Upper lobe of left lung (tissue), 6 donors: ENCODE data around the gene C5orf15. TPM values are rescaled to one million over a fixed set of nuclear protein-coding genes. Genes with fewer than 3 reads are reported as not detected.

Source experiments
- ATAC-seq, 2 donors: fragments of 200-7000 bp; cut with Tn5 transposase; one replicate each; pipeline ENCODE4 v1.9.1; 2022; ENCODE audit warnings: mild to moderate bottlenecking in 2 of 2, moderate library complexity in 2 of 2; ENCODE audit not compliant: low FRiP score in 2 of 2
- DNase-seq, 2 donors: peaks; one replicate each; pipeline ENCODE4 v3.0.0-alpha.2; 2019 to 2020
- H3K27ac ChIP-seq, 4 donors: fragments of 200-600 bp; sonication (generic); one replicate each; pipeline ENCODE4 v1.5.1; 2016 to 2019
- H3K27me3 ChIP-seq, 4 donors: fragments of 200-600 bp; sonication (generic); one replicate each; pipeline ENCODE4 v1.5.1; 2017 to 2019
- H3K36me3 ChIP-seq, 4 donors: fragments of 200-600 bp; sonication (generic); one replicate each; pipeline ENCODE4 v1.5.1; 2016 to 2019
- H3K4me1 ChIP-seq, 4 donors: fragments of 200-600 bp; sonication (generic); one replicate each; pipeline ENCODE4 v1.5.1; 2018 to 2019
- H3K4me3 ChIP-seq, 4 donors: fragments of 200-600 bp; sonication (generic); one replicate each; pipeline ENCODE4 v1.5.1; 2017 to 2019; ENCODE audit warnings: mild to moderate bottlenecking in 2 of 4, moderate library complexity in 1 of 4
- H3K9me3 ChIP-seq, 4 donors: fragments of 200-600 bp; sonication (generic); one replicate each; pipeline ENCODE4 v1.5.1; 2018 to 2019
- EP300 ChIP-seq, 4 donors: sonication (generic); formaldehyde crosslinking; IDR thresholded peaks; one replicate each; pipeline ENCODE4 v1.5.1; 2017; ENCODE audit warnings: antibody characterized with exemption in 4 of 4, control low read depth in 2 of 4
- POLR2A ChIP-seq, 4 donors: fragments of 450-650 bp; IDR thresholded peaks; one replicate each; pipeline ENCODE4 v1.5.1; 2016 to 2017; ENCODE audit warnings: antibody characterized with exemption in 4 of 4, mild to moderate bottlenecking in 2 of 4
- POLR2AphosphoS5 ChIP-seq, 2 donors: sonication (generic); formaldehyde crosslinking; IDR thresholded peaks; one replicate each; pipeline ENCODE4 v1.5.1; 2017; ENCODE audit warnings: antibody characterized with exemption in 2 of 2
- WGBS, 2 donors: methylation state at CpG; one replicate each; pipeline ENCODE4 v1.1.5; 2017 to 2018; 5-methylcytosine and 5-hydroxymethylcytosine counted together
- total RNA-seq, 6 donors: library from RNA; depleted of rRNA in 4 of 6; stranded (reverse); fragments of >200 nt in 4 of 6; gene quantifications; one replicate each; pipeline versions ENCODE4 v1.1.0 to v1.2.1, GENCODE V29; 2016 to 2021
- TF ChIP-seq, protein P1 (sequence below), 6 experiments: fragments of 450-650 bp in 4 of 6; fragments of 200-600 bp in 2 of 6; sonication (generic) in 2 of 6; IDR thresholded peaks; one replicate each; pipeline ENCODE4 v1.5.1; 2016 to 2019; ENCODE audit warnings: antibody characterized with exemption in 6 of 6
- donor health status: DM: no; HTN: no; CAD: no; lungs with moderate emphysema.
- donor health status: DM: no; HTN: yes; CAD: no; lungs with severe emphysema.

C5orf15 gene
- total RNA-seq, 6 donors from 2014 or later, result 15.1 to 65.5 (median 39.7) TPM

- Histone ChIP-seq H3K27me3 (no peaks in the 10 kb centered on the region), H3K4me3 (no peak overlapping the region), H3K9me3 (no peaks in the 10 kb centered on the region), H3K36me3 (no peaks in the 10 kb centered on the region), H3K27ac (no peak overlapping the region), H3K4me1 (no peaks in the 10 kb centered on the region)
- WGBS, 2 donors, result 80 to 87% methylated on average over 6 of the region's 6 CpGs
- DNase-seq, result no peak
- TF ChIP-seq POLR2AphosphoS5 (IDR thresholded peaks at IDR 0.05), result no peak
- TF ChIP-seq EP300 (IDR thresholded peaks at IDR 0.05), result no peak
- TF ChIP-seq POLR2A (IDR thresholded peaks at IDR 0.05), result no peak
- TF ChIP-seq, protein P1, sequence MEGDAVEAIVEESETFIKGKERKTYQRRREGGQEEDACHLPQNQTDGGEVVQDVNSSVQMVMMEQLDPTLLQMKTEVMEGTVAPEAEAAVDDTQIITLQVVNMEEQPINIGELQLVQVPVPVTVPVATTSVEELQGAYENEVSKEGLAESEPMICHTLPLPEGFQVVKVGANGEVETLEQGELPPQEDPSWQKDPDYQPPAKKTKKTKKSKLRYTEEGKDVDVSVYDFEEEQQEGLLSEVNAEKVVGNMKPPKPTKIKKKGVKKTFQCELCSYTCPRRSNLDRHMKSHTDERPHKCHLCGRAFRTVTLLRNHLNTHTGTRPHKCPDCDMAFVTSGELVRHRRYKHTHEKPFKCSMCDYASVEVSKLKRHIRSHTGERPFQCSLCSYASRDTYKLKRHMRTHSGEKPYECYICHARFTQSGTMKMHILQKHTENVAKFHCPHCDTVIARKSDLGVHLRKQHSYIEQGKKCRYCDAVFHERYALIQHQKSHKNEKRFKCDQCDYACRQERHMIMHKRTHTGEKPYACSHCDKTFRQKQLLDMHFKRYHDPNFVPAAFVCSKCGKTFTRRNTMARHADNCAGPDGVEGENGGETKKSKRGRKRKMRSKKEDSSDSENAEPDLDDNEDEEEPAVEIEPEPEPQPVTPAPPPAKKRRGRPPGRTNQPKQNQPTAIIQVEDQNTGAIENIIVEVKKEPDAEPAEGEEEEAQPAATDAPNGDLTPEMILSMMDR (IDR thresholded peaks at IDR 0.05), result no peak
- no peak for ATAC-seq
Measured at GRCh38 chr5:133916914-133917313, 51.5 kb downstream of the C5orf15 start.

GRCh38 chr5:133916479-133916878, 51.9 kb downstream of the C5orf15 start:
- no peak for ATAC-seq
- TF ChIP-seq POLR2AphosphoS5 (IDR thresholded peaks at IDR 0.05), result no peak
- TF ChIP-seq, protein P1 (IDR thresholded peaks at IDR 0.05), result no peak
- no peak for TF ChIP-seq EP300 (IDR thresholded peaks at IDR 0.05)
- TF ChIP-seq POLR2A (IDR thresholded peaks at IDR 0.05), result no peak
- WGBS, 2 donors, result 61 to 78% methylated on average over 1 of the region's 1 CpG

DNA sequence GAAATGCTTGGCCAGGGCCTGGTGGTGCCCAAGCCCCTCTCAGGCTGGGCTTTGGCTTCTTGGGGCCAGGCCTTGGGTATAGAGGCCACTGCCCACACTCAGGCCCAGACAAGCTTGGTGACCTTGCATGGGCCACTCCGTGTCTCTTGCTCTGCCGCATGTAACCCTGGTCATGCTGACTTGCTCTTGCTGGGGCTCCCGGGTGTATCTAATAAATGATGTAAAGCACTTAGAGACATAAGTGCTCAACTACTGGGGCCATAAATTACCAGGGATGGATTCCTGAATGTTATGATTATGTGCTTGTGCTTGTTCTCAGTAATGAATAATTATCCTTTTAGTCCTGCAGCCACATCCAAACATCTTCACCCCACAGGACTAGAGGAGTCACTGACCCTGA, 54.0 kb downstream of the C5orf15 start:
- 89% methylated on average over 3 of the region's 3 CpGs; no CpG with 5 or more reads in 1 of the 2 donors for WGBS, 2 donors
- no peak for DNase-seq
- Histone ChIP-seq H3K27me3 (no peaks in the 10 kb centered on the region), H3K9me3 (no peaks in the 10 kb centered on the region), H3K4me3 (no peak overlapping the region), H3K27ac (no peak overlapping the region), H3K4me1 (peaks cover 0 to 2% (median 0%) of the 10 kb centered on the region in 4 donors), H3K36me3 (no peaks in the 10 kb centered on the region)
- ATAC-seq, result no peak
- no peak for TF ChIP-seq EP300 (IDR thresholded peaks at IDR 0.05)
- TF ChIP-seq POLR2AphosphoS5 (IDR thresholded peaks at IDR 0.05), result no peak
- no peak for TF ChIP-seq POLR2A (IDR thresholded peaks at IDR 0.05)
- TF ChIP-seq, protein P1 (IDR thresholded peaks at IDR 0.05), result no peak

More at GRCh38 chr5:133916479-133916878, 51.9 kb downstream of the C5orf15 start:
- no peak overlapping the region for H3K4me3 ChIP-seq
- DNase-seq, result no peak
- H3K27me3 ChIP-seq, result no peaks in the 10 kb centered on the region
- no peaks in the 10 kb centered on the region for H3K9me3 ChIP-seq
- H3K4me1 ChIP-seq, result no peaks in the 10 kb centered on the region
- H3K27ac ChIP-seq, result no peak overlapping the region
- H3K36me3 ChIP-seq, result no peaks in the 10 kb centered on the region

DNA sequence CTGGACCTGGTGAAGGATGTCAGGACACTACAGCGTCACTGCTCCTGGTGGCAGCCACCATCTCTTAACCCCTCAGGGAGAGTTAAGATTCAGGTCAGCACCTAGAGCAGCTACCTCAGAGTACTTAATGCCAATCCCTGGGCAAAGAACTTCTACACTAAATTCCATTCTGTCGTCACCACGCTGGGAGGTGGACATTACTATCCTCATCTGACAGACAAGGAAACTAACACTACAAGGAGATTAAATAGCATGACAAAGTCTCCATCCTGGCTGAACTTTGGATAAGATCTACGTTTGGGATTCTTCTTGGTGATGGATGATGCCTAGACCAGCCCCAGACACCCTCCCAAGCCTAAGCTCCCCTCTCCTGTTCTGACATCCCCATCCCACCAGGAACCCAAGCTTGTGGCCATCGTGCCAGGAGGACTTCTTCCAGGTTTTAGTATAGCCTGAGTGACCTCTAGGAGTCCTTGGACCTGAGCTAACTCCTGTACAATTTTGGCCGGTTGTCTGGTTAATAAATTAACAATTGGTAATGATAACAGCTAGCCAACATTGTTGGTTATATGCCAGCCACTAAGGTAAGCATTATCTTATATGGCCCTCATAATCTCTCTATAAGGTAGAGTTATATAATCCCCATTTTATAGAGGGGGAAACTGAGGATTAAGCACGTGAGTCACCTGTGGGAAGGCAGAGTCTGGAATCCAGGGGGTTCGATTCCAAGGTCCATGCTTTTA, 54.8 kb downstream of the C5orf15 start:
- Histone ChIP-seq H3K9me3 (no peaks in the 10 kb centered on the region), H3K27ac (no peak overlapping the region), H3K4me3 (no peak overlapping the region), H3K4me1 (peaks cover 0 to 2% (median 0%) of the 10 kb centered on the region in 4 donors), H3K36me3 (no peaks in the 10 kb centered on the region), H3K27me3 (no peaks in the 10 kb centered on the region)
- TF ChIP-seq, protein P1 (IDR thresholded peaks at IDR 0.05), result no peak
- TF ChIP-seq POLR2AphosphoS5 (IDR thresholded peaks at IDR 0.05) (no peak), EP300 (IDR thresholded peaks at IDR 0.05) (no peak), POLR2A (IDR thresholded peaks at IDR 0.05) (no peak)
- no peak for ATAC-seq
- 75 to 79% methylated on average over 7 to 8 of the region's 8 CpGs for WGBS, 2 donors
- DNase-seq, result no peak

DNA sequence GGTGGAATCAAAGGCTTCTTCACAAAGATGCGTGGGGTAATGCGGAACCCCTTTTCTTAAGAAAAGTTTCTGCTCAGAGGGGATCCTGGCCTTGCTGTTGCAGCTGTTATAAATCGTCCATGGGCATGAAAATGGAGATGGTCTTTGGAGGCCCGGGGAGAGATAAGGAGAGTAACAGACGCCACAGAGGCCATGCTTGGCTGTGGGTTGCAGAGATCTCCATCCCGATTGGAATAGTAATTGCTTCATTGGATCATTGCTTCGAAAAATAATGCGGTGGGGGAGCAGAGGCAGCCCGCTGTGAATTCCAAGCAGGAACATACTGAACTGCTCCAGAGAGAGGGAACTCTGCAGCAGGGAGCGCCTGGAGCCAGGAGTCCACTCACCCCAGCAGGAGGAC, 55.5 kb downstream of the C5orf15 start:
- Histone ChIP-seq H3K27me3 (no peaks in the 10 kb centered on the region), H3K4me3 (no peak overlapping the region), H3K27ac (no peak overlapping the region), H3K4me1 (peaks cover 0 to 2% (median 0%) of the 10 kb centered on the region in 4 donors), H3K36me3 (no peaks in the 10 kb centered on the region), H3K9me3 (no peaks in the 10 kb centered on the region)
- ATAC-seq, result no peak
- no peak for DNase-seq
- whole genome bisulfite sequencing, 2 donors, result 85 to 91% methylated on average over 9 to 10 of the region's 10 CpGs
- TF ChIP-seq, protein P1 (IDR thresholded peaks at IDR 0.05), result no peak
- TF ChIP-seq POLR2A (IDR thresholded peaks at IDR 0.05), result no peak
- no peak for TF ChIP-seq POLR2AphosphoS5 (IDR thresholded peaks at IDR 0.05)
- no peak for TF ChIP-seq EP300 (IDR thresholded peaks at IDR 0.05)
